Upper lobe of left lung (tissue), 4 donors: ENCODE measurements around the gene SLCO4A1.

ENCODE experiments used
- CTCF ChIP-seq, 6 experiments: fragments of 450-650 bp in 4 of 6; fragments of 200-600 bp in 2 of 6; sonication (generic) in 2 of 6; IDR thresholded peaks; one replicate each; pipeline ENCODE4 v1.5.1; 2016 to 2019; ENCODE audit warnings: antibody characterized with exemption in 6 of 6
- POLR2A ChIP-seq, 4 donors: fragments of 450-650 bp; IDR thresholded peaks; one replicate each; pipeline ENCODE4 v1.5.1; 2016 to 2017; ENCODE audit warnings: antibody characterized with exemption in 4 of 4, mild to moderate bottlenecking in 2 of 4

GRCh38 chr20:62707276-62707920, 65.1 kb downstream of the SLCO4A1 start:
- TF ChIP-seq CTCF (IDR thresholded peaks at IDR 0.05) (no peak), POLR2A (IDR thresholded peaks at IDR 0.05) (no peak)
